Nucleus accumbens (tissue), 56 donors: ENCODE measurements around the gene ATXN7.
A peak's percentile ranks its signal among the peaks of the same experiment; 100 is the strongest.

Experiments
- DNase-seq, 56 donors: peaks; one replicate each; lab custom pipeline; 2025; lab: John Stamatoyannopoulos, UW

The ATXN7 gene

GRCh38 chr3:63900459-63900858 is 36.8 kb downstream of the ATXN7 start:
- no peak for DNase-seq

- no peak for DNase-seq
Observed at GRCh38 chr3:63905731-63906620, 42.3 kb downstream of the ATXN7 start.

- no peak for DNase-seq
Observed at GRCh38 chr3:63908081-63908736, 44.5 kb downstream of the ATXN7 start.

GRCh38 chr3:63908776-63909175 is 45.1 kb downstream of the ATXN7 start:
- no peak for DNase-seq

- DNase-seq: no peak
Observed at GRCh38 chr3:63909431-63909830, 45.8 kb downstream of the ATXN7 start.

GRCh38 chr3:63910001-63910400 is 46.3 kb downstream of the ATXN7 start:
- no peak for DNase-seq

GRCh38 chr3:63910891-63911290 is 47.2 kb downstream of the ATXN7 start:
- DNase-seq: no peak

- DNase-seq: peak in 2 of 56 donors; percentile 50 to 58
Observed at GRCh38 chr3:63911509-63911872, 47.8 kb downstream of the ATXN7 start.

GRCh38 chr3:63911873-63912767 is 48.5 kb downstream of the ATXN7 start, which contains the start of gene SCAANT1:
Gene SCAANT1 (minus strand): TSS chr3:63912383.
- DNase-seq: peak; percentile 8 to 92 (median 77)

GRCh38 chr3:63912768-63913588 is 49.3 kb downstream of the ATXN7 start:
- DNase-seq: peak in 23 of 56 donors; percentile 6 to 62 (median 36)

- no peak for DNase-seq
Observed at GRCh38 chr3:63914312-63914711, 50.6 kb downstream of the ATXN7 start.

- DNase-seq: no peak
Observed at GRCh38 chr3:63918321-63918720, 54.7 kb downstream of the ATXN7 start.

- DNase-seq: no peak
Observed at GRCh38 chr3:63920001-63920400, 56.3 kb downstream of the ATXN7 start.

GRCh38 chr3:63921741-63922482 is 58.2 kb downstream of the ATXN7 start:
- peak in 10 of 56 donors; percentile 2 to 47 (median 24) for DNase-seq

GRCh38 chr3:63922491-63923199 is 59.0 kb downstream of the ATXN7 start:
- DNase-seq: no peak

GRCh38 chr3:63926309-63926708 is 62.6 kb downstream of the ATXN7 start:
- DNase-seq: no peak

- no peak for DNase-seq
Observed at GRCh38 chr3:63927422-63928280, 64.0 kb downstream of the ATXN7 start.

- no peak for DNase-seq
Observed at GRCh38 chr3:63931290-63931689, 67.6 kb downstream of the ATXN7 start.
